ENCODE data around the gene AKAP13. TPM values are rescaled to one million over a fixed set of nuclear protein-coding genes. Genes with fewer than 3 reads are reported as not detected.
"Not testable (repeated sequence)": the region's sequence is repeated elsewhere in the genome, so short reads cannot be mapped to it uniquely, and the experiment has no call there.

AKAP13 gene
- polyA plus RNA-seq, 4 donors = 71.3 to 100 (median 83.7) TPM

GRCh38 chr15:85582131-85583079 lies 202.0 kb downstream of the AKAP13 start:
- DNase-seq (ENCODE audit: low read depth in 4 of 4, low spot score in 2 of 4) = peak in 1 of 4 donors; percentile 42

GRCh38 chr15:85583442-85583841 lies 203.0 kb downstream of the AKAP13 start:
- no peak for DNase-seq (ENCODE audit: low read depth in 4 of 4, low spot score in 2 of 4)

- DNase-seq (ENCODE audit: low read depth in 4 of 4, low spot score in 2 of 4) = no peak
Measured at GRCh38 chr15:85583923-85584390, 203.6 kb downstream of the AKAP13 start.

GRCh38 chr15:85584872-85585271 lies 204.5 kb downstream of the AKAP13 start:
- no peak for DNase-seq (ENCODE audit: low read depth in 4 of 4, low spot score in 2 of 4)

GRCh38 chr15:85586196-85586595 lies 205.8 kb downstream of the AKAP13 start:
- DNase-seq (ENCODE audit: low read depth in 4 of 4, low spot score in 2 of 4) = not testable (repeated sequence)

GRCh38 chr15:85587707-85588411 lies 207.5 kb downstream of the AKAP13 start:
- DNase-seq (ENCODE audit: low read depth in 4 of 4, low spot score in 2 of 4) = no peak

GRCh38 chr15:85588677-85589076 lies 208.3 kb downstream of the AKAP13 start:
- DNase-seq (ENCODE audit: low read depth in 4 of 4, low spot score in 2 of 4) = no peak

- no peak for DNase-seq (ENCODE audit: low read depth in 4 of 4, low spot score in 2 of 4)
Measured at GRCh38 chr15:85589851-85590250, 209.4 kb downstream of the AKAP13 start.

GRCh38 chr15:85591622-85592021 lies 211.2 kb downstream of the AKAP13 start:
- no peak for DNase-seq (ENCODE audit: low read depth in 4 of 4, low spot score in 2 of 4)

- no peak for DNase-seq (ENCODE audit: low read depth in 4 of 4, low spot score in 2 of 4)
Measured at GRCh38 chr15:85592148-85592547, 211.7 kb downstream of the AKAP13 start.

GRCh38 chr15:85593809-85594445 lies 213.5 kb downstream of the AKAP13 start:
- no peak for DNase-seq (ENCODE audit: low read depth in 4 of 4, low spot score in 2 of 4)

- no peak for DNase-seq (ENCODE audit: low read depth in 4 of 4, low spot score in 2 of 4)
Measured at GRCh38 chr15:85595804-85596536, 215.6 kb downstream of the AKAP13 start.

GRCh38 chr15:85597155-85597815 lies 216.9 kb downstream of the AKAP13 start:
- no peak for DNase-seq (ENCODE audit: low read depth in 4 of 4, low spot score in 2 of 4)

- no peak for DNase-seq (ENCODE audit: low read depth in 4 of 4, low spot score in 2 of 4)
Measured at GRCh38 chr15:85598219-85598618, 217.8 kb downstream of the AKAP13 start.

- no peak for DNase-seq (ENCODE audit: low read depth in 4 of 4, low spot score in 2 of 4)
Measured at GRCh38 chr15:85598718-85599398, 218.5 kb downstream of the AKAP13 start.

GRCh38 chr15:85600001-85600400 lies 219.6 kb downstream of the AKAP13 start:
- no peak for DNase-seq (ENCODE audit: low read depth in 4 of 4, low spot score in 2 of 4)

GRCh38 chr15:85603160-85603559 lies 222.8 kb downstream of the AKAP13 start:
- DNase-seq (ENCODE audit: low read depth in 4 of 4, low spot score in 2 of 4) = no peak

GRCh38 chr15:85603703-85604102 lies 223.3 kb downstream of the AKAP13 start:
- DNase-seq (ENCODE audit: low read depth in 4 of 4, low spot score in 2 of 4) = no peak

GRCh38 chr15:85604194-85604593 lies 223.8 kb downstream of the AKAP13 start:
- DNase-seq (ENCODE audit: low read depth in 4 of 4, low spot score in 2 of 4) = no peak
